IMR-90 (cell line): ENCODE results near the gene RPL37. TPM values are rescaled to one million over a fixed set of nuclear protein-coding genes. Genes with fewer than 3 reads are reported as not detected.

Experiments used
- ATAC-seq: fragments of 200-7000 bp; cut with Tn5 transposase; 2 replicates; pipeline ENCODE4 v1.9.1; 2020; ENCODE audit warnings: low read depth, mild to moderate bottlenecking, moderate library complexity
- BruUV-seq: library from RNA; stranded (reverse); fragments of 400-500 nt; replicated peaks from 2 replicates; lab custom pipeline; 2021; lab: Mats Ljungman, UMichigan
- CTCF ChIA-PET: fragments of 300-600 bp; formaldehyde crosslinking; extraction: SDS; loops from one replicate; lab custom pipeline; 2021; ENCODE audit warnings: antibody characterized with exemption; lab: Yijun Ruan, JAX
- POLR2A ChIA-PET: fragments of 300-600 bp; sonication (Branson Sonifier 250); formaldehyde crosslinking; loops from one replicate; lab custom pipeline; 2022; ENCODE audit warnings: antibody characterized with exemption; ENCODE audit not compliant: unreplicated experiment; lab: Charles Lee
- DNase-seq: peaks from one replicate; pipeline ENCODE4 v3.0.0; 2013
- H2AFZ ChIP-seq: replicated peaks from 2 replicates; pipeline ENCODE3; 2013; ENCODE audit warnings: low read length, mild to moderate bottlenecking; ENCODE audit not compliant: poor library complexity
- H2AK5ac ChIP-seq: 2 replicates; pipeline ENCODE4 v1.6.1; 2013; ENCODE audit warnings: low read depth, low read length, inconsistent platforms
- H2AK9ac ChIP-seq: replicated peaks from 2 replicates; pipeline ENCODE3; 2013; ENCODE audit warnings: mild to moderate bottlenecking, low read depth, low read length, moderate library complexity; ENCODE audit not compliant: poor library complexity
- H2BK120ac ChIP-seq: 2 replicates; pipeline ENCODE4 v1.6.1; 2013; ENCODE audit warnings: low read depth, low read length, inconsistent platforms
- H2BK15ac ChIP-seq: 3 replicates; pipeline ENCODE4 v1.6.1; 2013; ENCODE audit warnings: low read depth, low read length, inconsistent platforms
- H2BK20ac ChIP-seq: 2 replicates; pipeline ENCODE4 v1.6.1; 2013; ENCODE audit warnings: low read depth, mild to moderate bottlenecking, inconsistent platforms, low read length, moderate library complexity
- H2BK5ac ChIP-seq: 2 replicates; pipeline ENCODE4 v1.6.1; 2013; ENCODE audit warnings: mild to moderate bottlenecking, low read depth, low read length, inconsistent platforms; ENCODE audit not compliant: poor library complexity, severe bottlenecking
- H3K14ac ChIP-seq: replicated peaks from 2 replicates; pipeline ENCODE4 v1.6.1; 2013; ENCODE audit warnings: low read depth, low read length, inconsistent platforms
- H3K18ac ChIP-seq: 2 replicates; pipeline ENCODE4 v1.6.1; 2013; ENCODE audit warnings: low read depth, low read length, control low read depth
- H3K23ac ChIP-seq: 2 replicates; pipeline ENCODE4 v1.6.1; 2013; ENCODE audit warnings: low read depth, low read length, inconsistent platforms
- H3K27ac ChIP-seq: 2 replicates; pipeline ENCODE4 v1.5.1; 2013; ENCODE audit warnings: mild to moderate bottlenecking, control low read depth, low read length; ENCODE audit not compliant: insufficient read depth
- H3K27me3 ChIP-seq: 2 replicates; pipeline ENCODE4 v1.6.1; 2013; ENCODE audit warnings: low read length; ENCODE audit not compliant: control insufficient read depth, insufficient read depth
- H3K36me3 ChIP-seq: 2 replicates; pipeline ENCODE4 v1.6.1; 2013; ENCODE audit warnings: low read length, mixed read lengths; ENCODE audit not compliant: control insufficient read depth, insufficient read depth
- H3K4ac ChIP-seq: 2 replicates; pipeline ENCODE4 v1.6.1; 2013; ENCODE audit warnings: low read depth, low read length, inconsistent platforms
- H3K4me1 ChIP-seq: 2 replicates; pipeline ENCODE4 v1.6.1; 2013; ENCODE audit warnings: low read length, mixed read lengths; ENCODE audit not compliant: control insufficient read depth, insufficient read depth
- H3K4me2 ChIP-seq: 2 replicates; pipeline ENCODE4 v1.6.1; 2013; ENCODE audit warnings: low read depth, mild to moderate bottlenecking, control low read depth, low read length, moderate library complexity
- H3K4me3 ChIP-seq: 2 replicates; pipeline ENCODE4 v1.5.1; 2013; ENCODE audit warnings: low read depth, mild to moderate bottlenecking, control low read depth, low read length, moderate library complexity; ENCODE audit not compliant: insufficient read depth
- H3K56ac ChIP-seq: 2 replicates; pipeline ENCODE4 v1.6.1; 2013; ENCODE audit warnings: low read length, inconsistent platforms; ENCODE audit not compliant: insufficient read depth; ENCODE audit errors: extremely low read depth
- H3K79me1 ChIP-seq, 2 experiments: 2 replicates each; pipeline ENCODE4 v1.6.1; 2013; ENCODE audit warnings: low read length in 2 of 2, inconsistent platforms in 1 of 2, low read depth in 1 of 2
- H3K9ac ChIP-seq: 2 replicates; pipeline ENCODE4 v1.6.1; 2013; ENCODE audit warnings: low read depth, low read length, control low read depth
- H3K9me1 ChIP-seq: 2 replicates; pipeline ENCODE4 v1.6.1; 2013; ENCODE audit warnings: low read length, inconsistent platforms; ENCODE audit not compliant: insufficient read depth
- H3K9me3 ChIP-seq: 2 replicates; pipeline ENCODE4 v1.6.1; 2013; ENCODE audit warnings: low read length; ENCODE audit not compliant: control insufficient read depth, insufficient read depth
- H4K20me1 ChIP-seq: 2 replicates; pipeline ENCODE4 v1.6.1; 2013; ENCODE audit warnings: low read length, inconsistent platforms; ENCODE audit not compliant: insufficient read depth
- H4K5ac ChIP-seq: 2 replicates; pipeline ENCODE4 v1.6.1; 2013; ENCODE audit warnings: mild to moderate bottlenecking, low read depth, low read length, control low read depth
- H4K8ac ChIP-seq, 2 experiments: 2 replicates each; pipeline ENCODE4 v1.6.1; 2013; ENCODE audit warnings: low read depth in 2 of 2, low read length in 2 of 2, control low read depth in 1 of 2, inconsistent platforms in 1 of 2
- H4K91ac ChIP-seq: 2 replicates; pipeline ENCODE4 v1.6.1; 2013; ENCODE audit warnings: low read depth, low read length, inconsistent platforms; ENCODE audit not compliant: insufficient read depth
- BHLHE40 ChIP-seq: fragments of 150-350 bp; IDR thresholded peaks from 2 replicates; pipeline ENCODE4 v1.6.1; 2016; ENCODE audit warnings: mild to moderate bottlenecking, low read depth, low read length
- CEBPB ChIP-seq: IDR thresholded peaks from 2 replicates; pipeline ENCODE4 v1.6.1; 2012; ENCODE audit warnings: low read depth, low read length, improper control_type of control experiment
- CHD1 ChIP-seq: IDR thresholded peaks from 2 replicates; pipeline ENCODE4 v1.6.1; 2012; ENCODE audit warnings: low read depth, low read length, improper control_type of control experiment
- FOS ChIP-seq: fragments of 150-350 bp; IDR thresholded peaks from 2 replicates; pipeline ENCODE4 v1.6.1; 2016; ENCODE audit warnings: low read depth, low read length
- MAFK ChIP-seq: IDR thresholded peaks from 2 replicates; pipeline ENCODE4 v1.6.1; 2012; ENCODE audit warnings: low read depth, low read length, improper control_type of control experiment
- MAZ ChIP-seq: IDR thresholded peaks from 2 replicates; pipeline ENCODE4 v1.6.1; 2012; ENCODE audit warnings: low read depth, mild to moderate bottlenecking, low read length, improper control_type of control experiment, moderate library complexity, borderline replicate concordance
- MXI1 ChIP-seq: IDR thresholded peaks from 2 replicates; pipeline ENCODE4 v1.6.1; 2012; ENCODE audit warnings: low read depth, mild to moderate bottlenecking, low read length, moderate library complexity, borderline replicate concordance
- NFE2L2 ChIP-seq: fragments of 150-350 bp; IDR thresholded peaks from 2 replicates; pipeline ENCODE4 v1.6.1; 2016; ENCODE audit warnings: low read depth, mild to moderate bottlenecking, low read length
- POLR2A ChIP-seq: IDR thresholded peaks from 2 replicates; pipeline ENCODE4 v1.6.1; 2012; ENCODE audit warnings: mild to moderate bottlenecking, low read depth, low read length
- RAD21 ChIP-seq: IDR thresholded peaks from 2 replicates; pipeline ENCODE4 v1.6.1; 2012; ENCODE audit warnings: low read length, improper control_type of control experiment
- RCOR1 ChIP-seq: IDR thresholded peaks from 2 replicates; pipeline ENCODE4 v1.6.1; 2012; ENCODE audit warnings: mild to moderate bottlenecking, low read length, improper control_type of control experiment; ENCODE audit not compliant: insufficient replicate concordance
- RFX5 ChIP-seq: IDR thresholded peaks from 2 replicates; pipeline ENCODE4 v1.8.0; 2012; ENCODE audit warnings: low read depth, mild to moderate bottlenecking, low read length, moderate library complexity
- SMC3 ChIP-seq: fragments of 150-350 bp; IDR thresholded peaks from 2 replicates; pipeline ENCODE4 v1.6.1; 2016; ENCODE audit warnings: low read depth, mild to moderate bottlenecking, antibody characterized with exemption, low read length, moderate library complexity
- WGBS, 2 experiments: methylation state at CpG; one replicate each; pipeline versions ENCODE4 v1.1.5 to v1.1.7; 2013; ENCODE audit warnings: missing lambda C conversion rate in 2 of 2; ENCODE audit not compliant: insufficient read length in 1 of 2; ENCODE audit errors: extremely low coverage in 2 of 2; 5-methylcytosine and 5-hydroxymethylcytosine counted together
- dilution Hi-C: fragments of 300-500 bp; cut with HindIII; formaldehyde crosslinking; loops from one replicate; pipeline ENCODE4 v1.14.3; 2018; ENCODE audit warnings: low sequenced_read_pairs; ENCODE audit not compliant: unreplicated experiment
- in situ Hi-C: fragments of 300-500 bp; cut with MboI; formaldehyde crosslinking; loops from 3 replicates; pipeline ENCODE4 v1.14.3; 2019; ENCODE audit warnings: low sequenced_read_pairs, inconsistent platforms, mixed read lengths
- intact Hi-C: fragments of 100-400 bp; cut with micrococcal nuclease; formaldehyde crosslinking; loops from 2 replicates; pipeline ENCODE4 v1.10.0; 2022
- polyA plus RNA-seq, 3 experiments: library from polyadenylated mRNA; depleted of rRNA; stranded (reverse); fragments of >200 nt; gene quantifications; 2 replicates each; pipeline ENCODE4 v1.2.3, GENCODE V29; 2012; ENCODE audit warnings: low replicate concordance in 1 of 3
- total RNA-seq: library from RNA; depleted of rRNA; stranded (reverse); fragments of >200 nt; gene quantifications from 2 replicates; pipeline ENCODE4 v1.2.3, GENCODE V29; 2012
- TF ChIP-seq, protein P1 (sequence below): fragments of 150-350 bp; IDR thresholded peaks from 2 replicates; pipeline ENCODE4 v1.6.1; 2017; ENCODE audit warnings: mild to moderate bottlenecking, antibody characterized with exemption, low read length, low read depth
- TF ChIP-seq, protein P2 (sequence below): fragments of 150-350 bp; IDR thresholded peaks from 2 replicates; pipeline ENCODE4 v1.6.1; 2016; ENCODE audit warnings: low read depth, mild to moderate bottlenecking, low read length, moderate library complexity, borderline replicate concordance
- TF ChIP-seq, protein P3 (sequence below): conservative IDR thresholded peaks from 2 replicates; pipeline ENCODE4 v1.5.1; 2012; ENCODE audit warnings: mild to moderate bottlenecking, low read depth, low read length, improper control_type of control experiment

Gene RPL37
- total and polyA plus RNA-seq, 2 of the 4 experiments (the other 2 are of a cell fraction): 35.3 to 294 TPM

DNA sequence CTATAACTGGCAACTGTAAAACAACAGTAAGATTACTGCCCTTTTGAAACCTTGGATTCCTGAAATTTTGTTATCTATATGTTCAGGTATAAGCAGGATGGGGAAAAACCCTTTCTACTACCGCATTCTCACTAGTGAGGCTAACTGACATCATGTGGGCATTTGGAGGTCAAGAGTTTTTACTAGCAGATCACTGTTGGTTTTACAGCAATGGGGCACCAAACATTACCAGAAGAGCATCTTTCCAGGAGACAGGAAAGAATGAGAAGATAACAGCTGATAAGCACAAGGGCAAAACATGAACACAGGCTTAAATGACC, 58.4 kb downstream of the RPL37 start:
- no peaks in the 10 kb centered on the region for H3K9me1 ChIP-seq
- H2AK9ac ChIP-seq: no peak overlapping the region
- H3K14ac ChIP-seq: no peak overlapping the region
- H3K36me3 ChIP-seq: peaks cover 20% of the 10 kb centered on the region
- H3K4ac ChIP-seq: no peak overlapping the region
- H4K5ac ChIP-seq: no peak overlapping the region
- H3K56ac ChIP-seq: no peak overlapping the region
- TF ChIP-seq SMC3: no peak
- TF ChIP-seq MAZ: no peak
- TF ChIP-seq RCOR1: no peak
- TF ChIP-seq MAFK: no peak
- no peak for TF ChIP-seq BHLHE40
- no peak for TF ChIP-seq RFX5
- no peak for TF ChIP-seq CEBPB
- TF ChIP-seq, protein P1, sequence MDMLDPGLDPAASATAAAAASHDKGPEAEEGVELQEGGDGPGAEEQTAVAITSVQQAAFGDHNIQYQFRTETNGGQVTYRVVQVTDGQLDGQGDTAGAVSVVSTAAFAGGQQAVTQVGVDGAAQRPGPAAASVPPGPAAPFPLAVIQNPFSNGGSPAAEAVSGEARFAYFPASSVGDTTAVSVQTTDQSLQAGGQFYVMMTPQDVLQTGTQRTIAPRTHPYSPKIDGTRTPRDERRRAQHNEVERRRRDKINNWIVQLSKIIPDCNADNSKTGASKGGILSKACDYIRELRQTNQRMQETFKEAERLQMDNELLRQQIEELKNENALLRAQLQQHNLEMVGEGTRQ: no peak
- no peak for TF ChIP-seq POLR2A
- TF ChIP-seq, protein P2, sequence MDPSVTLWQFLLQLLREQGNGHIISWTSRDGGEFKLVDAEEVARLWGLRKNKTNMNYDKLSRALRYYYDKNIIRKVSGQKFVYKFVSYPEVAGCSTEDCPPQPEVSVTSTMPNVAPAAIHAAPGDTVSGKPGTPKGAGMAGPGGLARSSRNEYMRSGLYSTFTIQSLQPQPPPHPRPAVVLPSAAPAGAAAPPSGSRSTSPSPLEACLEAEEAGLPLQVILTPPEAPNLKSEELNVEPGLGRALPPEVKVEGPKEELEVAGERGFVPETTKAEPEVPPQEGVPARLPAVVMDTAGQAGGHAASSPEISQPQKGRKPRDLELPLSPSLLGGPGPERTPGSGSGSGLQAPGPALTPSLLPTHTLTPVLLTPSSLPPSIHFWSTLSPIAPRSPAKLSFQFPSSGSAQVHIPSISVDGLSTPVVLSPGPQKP: no peak
- TF ChIP-seq, protein P3, sequence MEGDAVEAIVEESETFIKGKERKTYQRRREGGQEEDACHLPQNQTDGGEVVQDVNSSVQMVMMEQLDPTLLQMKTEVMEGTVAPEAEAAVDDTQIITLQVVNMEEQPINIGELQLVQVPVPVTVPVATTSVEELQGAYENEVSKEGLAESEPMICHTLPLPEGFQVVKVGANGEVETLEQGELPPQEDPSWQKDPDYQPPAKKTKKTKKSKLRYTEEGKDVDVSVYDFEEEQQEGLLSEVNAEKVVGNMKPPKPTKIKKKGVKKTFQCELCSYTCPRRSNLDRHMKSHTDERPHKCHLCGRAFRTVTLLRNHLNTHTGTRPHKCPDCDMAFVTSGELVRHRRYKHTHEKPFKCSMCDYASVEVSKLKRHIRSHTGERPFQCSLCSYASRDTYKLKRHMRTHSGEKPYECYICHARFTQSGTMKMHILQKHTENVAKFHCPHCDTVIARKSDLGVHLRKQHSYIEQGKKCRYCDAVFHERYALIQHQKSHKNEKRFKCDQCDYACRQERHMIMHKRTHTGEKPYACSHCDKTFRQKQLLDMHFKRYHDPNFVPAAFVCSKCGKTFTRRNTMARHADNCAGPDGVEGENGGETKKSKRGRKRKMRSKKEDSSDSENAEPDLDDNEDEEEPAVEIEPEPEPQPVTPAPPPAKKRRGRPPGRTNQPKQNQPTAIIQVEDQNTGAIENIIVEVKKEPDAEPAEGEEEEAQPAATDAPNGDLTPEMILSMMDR: no peak
- TF ChIP-seq CHD1: no peak
- no peak for TF ChIP-seq NFE2L2
- no peak for TF ChIP-seq RAD21
- TF ChIP-seq MXI1: no peak
- no peak for TF ChIP-seq FOS
- no peak overlapping the region for H2BK5ac ChIP-seq
- peaks cover 43% of the 10 kb centered on the region for H4K20me1 ChIP-seq
- H3K4me2 ChIP-seq: no peak overlapping the region
- H3K18ac ChIP-seq: no peak overlapping the region
- intact Hi-C loops (no loop called here), dilution Hi-C loops (no loop called here), in situ Hi-C loops (no loop called here)
- no peak overlapping the region for H2BK15ac ChIP-seq
- H2BK20ac ChIP-seq: no peak overlapping the region
- no peak overlapping the region for H3K9ac ChIP-seq
- no peaks in the 10 kb centered on the region for H3K27me3 ChIP-seq
- H2AK5ac ChIP-seq: no peak overlapping the region
- POLR2A ChIA-PET: no interaction called here
- H3K4me3 ChIP-seq: no peak overlapping the region
- H3K79me1 ChIP-seq: peaks cover 32 to 45% of the 10 kb centered on the region in 2 experiments
- CTCF ChIA-PET: no interaction called here
- no peak overlapping the region for H4K91ac ChIP-seq
- no peak overlapping the region for H3K23ac ChIP-seq
- H3K27ac ChIP-seq: no peak overlapping the region
- BruUV-seq: no TSS peak
- H2AFZ ChIP-seq: no peak overlapping the region
- ATAC-seq (no peak), DNase-seq (no peak)
- H3K4me1 ChIP-seq: peaks cover 4% of the 10 kb centered on the region
- no peak overlapping the region for H2BK120ac ChIP-seq
- WGBS, 2 experiments: no CpG with 5 or more reads among the region's 1 CpG
- H3K9me3 ChIP-seq: no peaks in the 10 kb centered on the region
- H4K8ac ChIP-seq: no peak overlapping the region
